ENCODE measurements around the gene SEPTIN7. TPM values are rescaled to one million over a fixed set of nuclear protein-coding genes. Genes with fewer than 3 reads are reported as not detected.

Gene SEPTIN7
- total RNA-seq, 1 donor, result 244 TPM

DNA sequence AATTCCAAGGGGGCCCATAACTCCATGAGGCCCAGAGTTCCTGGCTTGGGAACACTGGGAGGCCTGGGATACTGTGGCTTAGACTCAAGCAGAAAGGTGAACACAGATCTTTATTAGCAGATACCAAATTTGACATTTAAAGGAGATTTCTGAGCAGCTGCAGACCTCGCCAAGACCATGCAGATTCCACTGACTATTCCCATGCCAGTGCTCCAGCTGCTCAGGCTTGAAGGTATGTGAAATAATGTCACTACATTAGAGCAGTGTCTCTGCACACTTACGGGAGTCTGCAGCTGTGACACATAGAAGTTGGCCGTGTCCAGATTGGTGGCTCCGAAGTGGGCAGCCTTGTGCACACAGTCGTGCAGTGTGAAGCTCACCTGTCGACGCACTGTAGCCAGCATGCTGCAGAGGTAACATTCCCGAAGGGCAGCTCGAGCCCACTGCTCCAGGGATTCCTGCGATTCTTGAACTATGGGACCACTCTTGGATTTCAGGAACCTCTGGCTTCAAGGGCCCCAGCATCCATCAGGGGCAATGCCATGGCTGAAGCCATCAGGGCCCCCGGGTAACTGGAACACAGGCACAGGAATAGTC lies 46.1 kb downstream of the SEPTIN7 start:
- no peak overlapping the region for H3K4me3 ChIP-seq (ENCODE audit: low read depth, low read length)
- DNase-seq (ENCODE audit: low read depth), result no peak
- TF ChIP-seq, protein P1, sequence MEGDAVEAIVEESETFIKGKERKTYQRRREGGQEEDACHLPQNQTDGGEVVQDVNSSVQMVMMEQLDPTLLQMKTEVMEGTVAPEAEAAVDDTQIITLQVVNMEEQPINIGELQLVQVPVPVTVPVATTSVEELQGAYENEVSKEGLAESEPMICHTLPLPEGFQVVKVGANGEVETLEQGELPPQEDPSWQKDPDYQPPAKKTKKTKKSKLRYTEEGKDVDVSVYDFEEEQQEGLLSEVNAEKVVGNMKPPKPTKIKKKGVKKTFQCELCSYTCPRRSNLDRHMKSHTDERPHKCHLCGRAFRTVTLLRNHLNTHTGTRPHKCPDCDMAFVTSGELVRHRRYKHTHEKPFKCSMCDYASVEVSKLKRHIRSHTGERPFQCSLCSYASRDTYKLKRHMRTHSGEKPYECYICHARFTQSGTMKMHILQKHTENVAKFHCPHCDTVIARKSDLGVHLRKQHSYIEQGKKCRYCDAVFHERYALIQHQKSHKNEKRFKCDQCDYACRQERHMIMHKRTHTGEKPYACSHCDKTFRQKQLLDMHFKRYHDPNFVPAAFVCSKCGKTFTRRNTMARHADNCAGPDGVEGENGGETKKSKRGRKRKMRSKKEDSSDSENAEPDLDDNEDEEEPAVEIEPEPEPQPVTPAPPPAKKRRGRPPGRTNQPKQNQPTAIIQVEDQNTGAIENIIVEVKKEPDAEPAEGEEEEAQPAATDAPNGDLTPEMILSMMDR (IDR thresholded peaks at IDR 0.05; ENCODE audit: insufficient read depth, low read depth, low read length), result no peak

DNA sequence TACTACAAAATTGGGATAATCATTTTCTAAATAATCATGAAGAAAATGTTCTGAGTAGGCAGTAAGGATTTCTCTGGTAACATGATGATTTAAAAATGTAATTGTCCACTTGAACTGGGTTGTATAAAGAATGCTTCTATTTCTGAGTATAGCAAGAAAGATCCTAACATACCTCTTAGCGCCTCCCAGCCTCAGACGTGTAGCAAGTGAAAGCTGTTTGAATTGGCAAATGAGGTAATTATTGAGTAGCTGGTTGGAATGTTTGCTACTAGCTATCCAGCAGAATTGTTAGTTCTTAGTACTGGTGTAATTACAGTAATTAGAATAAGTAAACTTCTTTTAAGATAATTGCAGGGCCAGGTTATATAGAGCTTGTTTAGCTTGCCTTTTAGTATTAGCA lies 47.9 kb downstream of the SEPTIN7 start:
- TF ChIP-seq, protein P1 (IDR thresholded peaks at IDR 0.05; ENCODE audit: insufficient read depth, low read depth, low read length), result no peak
- DNase-seq (ENCODE audit: low read depth), result no peak
- H3K4me3 ChIP-seq (ENCODE audit: low read depth, low read length), result no peak overlapping the region

DNA sequence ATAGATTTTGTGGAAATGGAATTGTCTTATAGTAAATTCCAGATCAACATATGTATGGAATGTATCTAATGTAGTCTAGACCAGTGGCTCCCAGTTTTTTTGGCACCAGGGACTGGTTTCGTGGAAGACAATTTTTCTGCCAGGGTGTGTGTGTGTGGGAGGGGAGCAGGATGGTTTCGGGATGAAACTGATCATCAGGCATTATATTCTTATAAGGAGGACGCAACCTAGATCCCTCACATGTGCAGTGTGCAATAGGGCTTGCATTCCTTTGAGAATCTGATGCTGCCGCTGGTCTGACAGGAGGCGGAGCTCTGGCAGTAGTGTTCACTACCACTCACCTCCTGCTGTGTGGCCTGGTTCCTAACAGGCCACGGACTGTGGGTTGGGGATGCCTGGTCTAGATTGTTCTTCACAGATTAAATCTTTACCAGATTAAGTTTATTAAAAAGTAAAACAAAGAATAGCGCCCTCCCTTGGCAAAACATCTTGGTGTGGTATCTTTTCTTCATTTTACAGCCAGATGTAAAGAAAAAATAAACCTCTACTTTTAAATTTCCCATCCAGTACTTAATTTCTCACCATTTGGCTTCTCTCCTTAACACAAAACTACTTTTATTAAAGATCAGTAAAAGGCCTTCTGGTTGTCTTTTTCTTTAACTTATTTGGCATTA lies 48.4 kb downstream of the SEPTIN7 start:
- DNase-seq (ENCODE audit: low read depth), result no peak
- TF ChIP-seq, protein P1 (IDR thresholded peaks at IDR 0.05; ENCODE audit: insufficient read depth, low read depth, low read length), result no peak
- no peak overlapping the region for H3K4me3 ChIP-seq (ENCODE audit: low read depth, low read length)

DNA sequence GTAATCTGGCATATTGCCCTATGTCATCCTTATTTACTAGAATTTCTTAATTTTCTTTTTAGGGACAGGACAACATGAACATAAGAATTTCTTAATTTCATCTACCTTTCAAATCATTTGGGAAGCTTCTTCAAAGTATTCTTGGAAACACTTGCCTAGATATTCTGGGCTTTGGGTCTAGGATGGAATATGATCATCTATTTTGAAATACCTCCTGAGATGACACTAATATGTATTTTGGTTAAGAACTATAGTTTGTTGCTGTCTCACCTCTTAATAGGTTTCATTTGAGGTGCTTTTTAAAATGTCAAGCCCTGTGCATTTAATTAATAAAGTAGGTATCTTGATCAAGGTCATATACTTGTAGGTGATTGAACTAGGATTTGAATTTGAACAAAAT lies 49.1 kb downstream of the SEPTIN7 start:
- DNase-seq (ENCODE audit: low read depth), result no peak
- H3K4me3 ChIP-seq (ENCODE audit: low read depth, low read length), result no peak overlapping the region
- TF ChIP-seq, protein P1 (IDR thresholded peaks at IDR 0.05; ENCODE audit: insufficient read depth, low read depth, low read length), result no peak

Other genes with a start within 250 kb of the SEPTIN7 start
- gene HERPUD2, start 105.9 kb upstream of the SEPTIN7 start, total RNA-seq, result 23.2 and 30.7 TPM in 2 replicates

All from fibroblast of villous mesenchyme (primary cell).